Measurements from ENCODE around the gene CEL. TPM values are rescaled to one million over a fixed set of nuclear protein-coding genes. Genes with fewer than 3 reads are reported as not detected.

CEL gene
- total and polyA plus RNA-seq, 9 donors, result 1.3 to 13.6 (median 2.8) TPM

DNA sequence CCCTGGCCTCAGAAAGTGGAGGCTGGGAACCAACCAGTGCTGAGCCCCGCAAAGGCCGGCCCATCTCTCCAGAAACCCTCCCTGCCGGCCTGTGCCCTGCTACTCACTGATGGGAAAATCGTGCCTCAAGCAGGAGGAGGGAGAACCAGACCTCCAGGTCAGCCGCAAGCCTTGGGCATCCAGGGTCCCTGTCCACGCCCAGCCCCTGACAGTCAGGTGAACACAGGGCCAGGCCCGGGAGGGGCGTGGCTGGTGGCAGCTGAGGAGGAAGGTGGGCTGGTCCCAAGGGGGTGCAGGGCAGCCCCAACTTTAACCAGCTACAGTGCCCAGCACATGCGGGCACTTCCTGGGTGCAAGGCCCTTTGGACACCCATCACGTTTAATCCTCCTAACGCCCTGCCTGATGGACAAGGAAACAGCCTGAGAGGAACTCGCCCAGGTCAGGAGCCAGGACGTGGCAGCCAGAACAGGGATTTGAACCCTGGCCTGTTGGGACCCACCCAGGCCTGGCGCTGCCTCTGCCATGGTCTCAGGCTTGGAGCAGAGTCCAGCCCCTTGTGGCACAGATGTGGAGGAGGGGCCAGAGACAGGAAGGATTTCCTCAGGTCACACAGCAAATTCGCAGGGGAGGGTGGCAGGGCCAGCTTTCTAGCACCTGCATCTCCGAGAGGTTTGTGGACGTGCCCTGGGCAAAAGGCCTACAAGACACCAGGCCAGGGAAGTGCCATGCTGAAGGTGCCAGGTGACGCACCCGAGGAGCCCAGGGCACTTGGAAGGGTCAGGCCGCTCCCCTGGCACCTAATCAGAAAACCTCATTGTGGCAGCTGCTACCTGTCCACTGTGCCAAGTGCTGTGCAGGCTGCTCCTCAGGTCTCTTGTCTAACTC lies 54.8 kb downstream of the CEL start:
- DNase-seq, result peak in 2 of 5 donors; percentile 28 to 32
- Histone ChIP-seq H3K4me3 (no peak overlapping the region), H3K36me3 (no peaks in the 10 kb centered on the region), H3K27me3 (no peaks in the 10 kb centered on the region), H3K27ac (no peak overlapping the region), H3K9me3 (no peaks in the 10 kb centered on the region), H3K4me1 (ENCODE audit: insufficient read depth) (peaks cover 44% of the 10 kb centered on the region)
- TF ChIP-seq EP300 (IDR thresholded peaks at IDR 0.05) (no peak), CTCF (IDR thresholded peaks at IDR 0.05) (no peak), POLR2A (IDR thresholded peaks at IDR 0.05) (no peak)
- intact Hi-C loops (cut with DNase I), result no loop called here
- 86 to 92% (median 91%) methylated on average over 19 to 20 of the region's 20 CpGs for WGBS, 3 donors

GRCh38 chr9:133117271-133118178 lies 55.7 kb downstream of the CEL start:
- Histone ChIP-seq H3K27me3 (no peaks in the 10 kb centered on the region), H3K9me3 (no peaks in the 10 kb centered on the region), H3K27ac (no peak overlapping the region), H3K4me3 (no peak overlapping the region), H3K4me1 (ENCODE audit: insufficient read depth) (peaks cover 43% of the 10 kb centered on the region), H3K36me3 (no peaks in the 10 kb centered on the region)
- WGBS, 3 donors, result 43 to 62% (median 49%) methylated on average over 18 of the region's 18 CpGs
- intact Hi-C loops (cut with DNase I), result no loop called here
- DNase-seq, result peak in 3 of 5 donors; percentile 51 to 72 (median 55)
- no peak for TF ChIP-seq POLR2A (IDR thresholded peaks at IDR 0.05)
- TF ChIP-seq CTCF (IDR thresholded peaks at IDR 0.05), result no peak
- no peak for TF ChIP-seq EP300 (IDR thresholded peaks at IDR 0.05)

DNA sequence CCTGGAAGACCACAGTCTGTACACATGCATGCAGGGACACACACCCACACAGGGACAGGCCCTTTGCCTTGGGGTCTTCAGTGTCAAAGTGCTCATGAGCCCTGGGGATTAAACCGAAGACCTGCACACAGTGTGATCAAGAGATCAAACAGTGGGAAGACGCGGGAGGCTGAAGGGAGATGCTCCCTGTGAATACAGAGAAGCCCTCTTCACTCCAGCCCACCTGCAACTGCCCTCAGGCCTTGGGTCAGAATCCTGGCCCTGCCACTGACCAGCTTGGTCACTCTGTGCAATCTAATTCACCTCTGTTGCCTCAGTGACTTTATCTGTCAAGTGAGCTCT lies 56.4 kb downstream of the CEL start:
- Histone ChIP-seq H3K36me3 (no peaks in the 10 kb centered on the region), H3K27ac (no peak overlapping the region), H3K27me3 (no peaks in the 10 kb centered on the region), H3K9me3 (no peaks in the 10 kb centered on the region), H3K4me3 (no peak overlapping the region), H3K4me1 (ENCODE audit: insufficient read depth) (peaks cover 40% of the 10 kb centered on the region)
- WGBS, 3 donors, result 69 to 79% (median 79%) methylated on average over 3 of the region's 3 CpGs
- DNase-seq, result no peak
- no peak for TF ChIP-seq POLR2A (IDR thresholded peaks at IDR 0.05)
- TF ChIP-seq EP300 (IDR thresholded peaks at IDR 0.05), result no peak
- no peak for TF ChIP-seq CTCF (IDR thresholded peaks at IDR 0.05)
- intact Hi-C loops (cut with DNase I), result no loop called here

GRCh38 chr9:133118568-133118967 lies 56.8 kb downstream of the CEL start:
- Histone ChIP-seq H3K36me3 (no peaks in the 10 kb centered on the region), H3K4me3 (no peak overlapping the region), H3K27me3 (no peaks in the 10 kb centered on the region), H3K9me3 (no peaks in the 10 kb centered on the region), H3K4me1 (ENCODE audit: insufficient read depth) (peaks cover 38% of the 10 kb centered on the region), H3K27ac (peak overlapping the region; percentile 43 to 54)
- no peak for TF ChIP-seq POLR2A (IDR thresholded peaks at IDR 0.05)
- no peak for TF ChIP-seq CTCF (IDR thresholded peaks at IDR 0.05)
- no peak for TF ChIP-seq EP300 (IDR thresholded peaks at IDR 0.05)
- intact Hi-C loops (cut with DNase I), result no loop called here
- WGBS, 3 donors, result 57 to 78% (median 76%) methylated on average over 3 of the region's 3 CpGs
- DNase-seq, result no peak
